HCT116 (cell line): ENCODE measurements around the gene CFAP57. TPM values are rescaled to one million over a fixed set of nuclear protein-coding genes. Genes with fewer than 3 reads are reported as not detected.

Experiments
- ATAC-seq: fragments of 200-7000 bp; cut with Tn5 transposase; 2 replicates; pipeline ENCODE4 v1.9.1; 2020; ENCODE audit warnings: mild to moderate bottlenecking, moderate library complexity
- BruUV-seq: library from RNA; stranded (reverse); fragments of 400-500 nt; replicated peaks from 2 replicates; lab custom pipeline; 2021; lab: Mats Ljungman, UMichigan
- CTCF ChIA-PET: fragments of 300-600 bp; sonication (Branson Sonifier 250); formaldehyde crosslinking; loops from one replicate; lab custom pipeline; 2021; ENCODE audit warnings: antibody characterized with exemption; lab: Charles Lee
- POLR2A ChIA-PET: fragments of 300-600, 350-600 bp; sonication (Branson Sonifier 250); formaldehyde crosslinking; loops from one replicate; lab custom pipeline; 2021; ENCODE audit warnings: antibody characterized with exemption; lab: Charles Lee
- RAD21 ChIA-PET, 2 experiments: fragments of 300-600 bp; sonication (Branson Sonifier 250); formaldehyde crosslinking; loops; one replicate each; lab custom pipeline; 2023; ENCODE audit warnings: low total read pairs in 2 of 2; ENCODE audit not compliant: uncharacterized antibody in 2 of 2, unreplicated experiment in 2 of 2, low non-redundant PET in 1 of 2; lab: Charles Lee
- DNase-seq: peaks from one replicate; pipeline ENCODE4 v3.0.0-alpha.2; 2010; ENCODE audit warnings: low read depth, low spot score
- H2AFZ ChIP-seq: fragments of 200-600 bp; shearing (Covaris generic), sonication (generic); 2 replicates; pipeline ENCODE4 v1.6.1; 2017; ENCODE audit warnings: low read depth, mixed run types, mixed read lengths, antibody characterized with exemption, low read length; ENCODE audit not compliant: poor library complexity, severe bottlenecking
- H3K27ac ChIP-seq: 2 replicates; pipeline ENCODE4 v1.5.1; 2012; ENCODE audit warnings: low read depth, low read length
- H3K27me3 ChIP-seq: fragments of 200-600 bp; sonication (generic); 2 replicates; pipeline ENCODE4 v1.6.1; 2016; ENCODE audit warnings: mixed run types, low read length, mixed read lengths; ENCODE audit not compliant: insufficient read depth
- H3K36me3 ChIP-seq, 2 experiments: fragments of 200-500 bp in 1 of 2; fragments of 200-600 bp in 1 of 2; sonication (Bioruptor generic) in 1 of 2; sonication (generic) in 1 of 2; 2 replicates each; pipeline versions ENCODE4 v1.5.1 to v1.6.1; 2014 to 2016; ENCODE audit warnings: low read length in 2 of 2, inconsistent platforms in 1 of 2, mixed read lengths in 1 of 2, mixed run types in 1 of 2; ENCODE audit not compliant: insufficient read depth in 2 of 2, control insufficient read depth in 1 of 2
- H3K4me1 ChIP-seq, 2 experiments: fragments of 200-600 bp in 1 of 2; sonication (generic) in 1 of 2; 2 replicates each; pipeline versions ENCODE4 v1.5.1 to v1.6.1; 2012 to 2017; ENCODE audit warnings: low read length in 2 of 2, inconsistent platforms in 1 of 2, mild to moderate bottlenecking in 1 of 2, mixed read lengths in 1 of 2, mixed run types in 1 of 2, moderate library complexity in 1 of 2; ENCODE audit not compliant: insufficient read depth in 2 of 2, control insufficient read depth in 1 of 2
- H3K4me2 ChIP-seq: fragments of 200-600 bp; sonication (generic); 2 replicates; pipeline ENCODE4 v1.6.1; 2017; ENCODE audit warnings: mixed run types, low read length, mixed read lengths
- H3K4me3 ChIP-seq, 2 experiments: fragments of 200-600 bp in 1 of 2; sonication (generic) in 1 of 2; replicated peaks in 1 of 2; 2 replicates each; pipeline ENCODE4 v1.5.1; 2011 to 2016; ENCODE audit warnings: low read length in 2 of 2, control low read depth in 1 of 2, low read depth in 1 of 2, mild to moderate bottlenecking in 1 of 2, mixed read lengths in 1 of 2, mixed run types in 1 of 2
- H3K79me2 ChIP-seq: fragments of 200-600 bp; sonication (generic); 2 replicates; pipeline ENCODE4 v1.6.1; 2017; ENCODE audit warnings: mild to moderate bottlenecking, mixed run types, low read length, moderate library complexity, mixed read lengths; ENCODE audit not compliant: insufficient read depth
- H3K9ac ChIP-seq: fragments of 200-600 bp; sonication (generic); 2 replicates; pipeline ENCODE4 v1.6.1; 2016; ENCODE audit warnings: low read length, mixed read lengths
- H3K9me2 ChIP-seq: fragments of 200-600 bp; sonication (generic), shearing (Covaris generic); 2 replicates; pipeline ENCODE4 v1.6.1; 2017; ENCODE audit warnings: mixed run types, mild to moderate bottlenecking, moderate library complexity; ENCODE audit not compliant: insufficient read depth
- H3K9me3 ChIP-seq, 2 experiments: fragments of 200-500 bp in 1 of 2; fragments of 200-600 bp in 1 of 2; sonication (Bioruptor generic) in 1 of 2; sonication (generic) in 1 of 2; 2 replicates each; pipeline ENCODE4 v1.6.1; 2014 to 2017; ENCODE audit warnings: low read length in 2 of 2, mixed read lengths in 2 of 2, inconsistent platforms in 1 of 2, low read depth in 1 of 2, mild to moderate bottlenecking in 1 of 2, mixed run types in 1 of 2, moderate library complexity in 1 of 2; ENCODE audit not compliant: control insufficient read depth in 1 of 2, insufficient read depth in 1 of 2
- H4K20me1 ChIP-seq: fragments of 200-600 bp; sonication (generic), shearing (Covaris generic); 2 replicates; pipeline ENCODE4 v1.6.1; 2017; ENCODE audit warnings: mixed run types, mild to moderate bottlenecking, moderate library complexity; ENCODE audit not compliant: insufficient read depth
- CBX3 ChIP-seq: IDR thresholded peaks from 2 replicates; pipeline ENCODE4 v1.6.1; 2012; ENCODE audit warnings: low read depth
- CEBPB ChIP-seq: IDR thresholded peaks from 2 replicates; pipeline ENCODE4 v1.6.1; 2012; ENCODE audit warnings: low read depth
- EZH2 ChIP-seq: fragments of 200-600 bp; sonication (generic); IDR thresholded peaks from 2 replicates; pipeline ENCODE4 v1.6.1; 2017; ENCODE audit warnings: antibody characterized with exemption, mixed run types
- EZH2phosphoT487 ChIP-seq: fragments of 200-600 bp; IDR thresholded peaks from 2 replicates; pipeline ENCODE4 v1.6.1; 2018; ENCODE audit warnings: antibody characterized with exemption, borderline replicate concordance
- FOSL1 ChIP-seq: IDR thresholded peaks from 2 replicates; pipeline ENCODE4 v1.6.1; 2012; ENCODE audit warnings: low read depth
- JUND ChIP-seq: IDR thresholded peaks from 2 replicates; pipeline ENCODE4 v1.6.1; 2012
- POLR2AphosphoS5 ChIP-seq: IDR thresholded peaks from 2 replicates; pipeline ENCODE4 v1.6.1; 2011; ENCODE audit warnings: mild to moderate bottlenecking, low read depth, low read length, moderate library complexity
- RAD21 ChIP-seq: IDR thresholded peaks from 2 replicates; pipeline ENCODE4 v1.6.1; 2012; ENCODE audit warnings: low read depth, mild to moderate bottlenecking
- REST ChIP-seq: IDR thresholded peaks from 2 replicates; pipeline ENCODE4 v1.6.1; 2012; ENCODE audit warnings: low read depth
- SIN3A ChIP-seq: IDR thresholded peaks from 2 replicates; pipeline ENCODE4 v1.6.1; 2012; ENCODE audit warnings: low read depth
- SP1 ChIP-seq: IDR thresholded peaks from 2 replicates; pipeline ENCODE4 v1.6.1; 2012; ENCODE audit warnings: low read depth
- SRF ChIP-seq: IDR thresholded peaks from 2 replicates; pipeline ENCODE4 v1.6.1; 2012; ENCODE audit warnings: low read depth
- YY1 ChIP-seq: IDR thresholded peaks from 2 replicates; pipeline ENCODE4 v1.6.1; 2011; ENCODE audit warnings: low read length, low read depth, moderate library complexity, mild to moderate bottlenecking; ENCODE audit not compliant: insufficient replicate concordance; ENCODE audit errors: extremely low read depth
- ZFX ChIP-seq: fragments of 450-650 bp; IDR thresholded peaks from 2 replicates; pipeline ENCODE4 v1.6.1; 2017
- intact Hi-C: fragments of 100-400 bp; cut with micrococcal nuclease; formaldehyde crosslinking; loops from 2 replicates; pipeline ENCODE4 v1.10.0; 2022
- total RNA-seq: library from RNA; stranded (reverse); gene quantifications from one replicate; pipeline ENCODE4 v1.2.1, GENCODE V29; 2021; ENCODE audit not compliant: unreplicated experiment
- TF ChIP-seq, protein P1 (sequence below): IDR thresholded peaks from 2 replicates; pipeline ENCODE4 v1.6.1; 2012
- TF ChIP-seq, protein P2 (sequence below), 3 experiments: fragments of 200-600 bp in 1 of 3; sonication (generic) in 1 of 3; IDR thresholded peaks in 2 of 3; conservative IDR thresholded peaks in 1 of 3; 2 replicates each; pipeline ENCODE4 v1.5.1; 2012 to 2017; ENCODE audit warnings: low read depth in 2 of 3, low read length in 2 of 3, antibody characterized with exemption in 1 of 3, borderline replicate concordance in 1 of 3, control low read depth in 1 of 3, mild to moderate bottlenecking in 1 of 3, mixed read lengths in 1 of 3, mixed run types in 1 of 3, moderate library complexity in 1 of 3; ENCODE audit not compliant: insufficient read depth in 1 of 3

CFAP57 gene
- total RNA-seq, 1 experiment from 2014 or later, result 0.49 TPM

DNA sequence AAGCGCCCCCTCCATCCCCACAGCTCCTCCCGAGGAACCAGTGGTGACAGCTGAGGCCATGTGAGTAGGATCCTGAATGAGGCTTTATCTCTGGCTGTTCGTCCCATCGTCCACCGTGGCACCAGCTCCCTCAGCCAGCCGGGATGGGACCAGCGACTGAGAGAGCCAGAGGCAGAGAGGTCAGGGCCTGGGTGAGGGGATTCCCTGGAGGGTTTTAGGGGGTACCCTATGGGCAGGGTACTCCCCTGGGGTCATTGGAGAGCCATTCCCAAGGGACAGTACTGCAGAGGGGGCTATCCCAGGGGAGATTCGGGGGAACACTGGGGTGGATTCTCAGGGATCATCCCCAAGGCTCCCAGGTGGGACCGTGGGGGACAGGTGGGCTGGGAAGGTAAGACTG lies 100.0 kb downstream of the CFAP57 start:
- ATAC-seq (no peak), DNase-seq (no peak)
- peaks cover 15 to 32% of the 10 kb centered on the region in 2 experiments for H3K4me1 ChIP-seq
- H3K4me2 ChIP-seq, result no peak overlapping the region
- H3K27me3 ChIP-seq, result no peaks in the 10 kb centered on the region
- no peaks in the 10 kb centered on the region for H3K36me3 ChIP-seq
- intact Hi-C loops, result no loop called here
- BruUV-seq, result no TSS peak
- no peak overlapping the region for H3K4me3 ChIP-seq
- CTCF ChIA-PET, result no interaction called here
- no peak overlapping the region for H2AFZ ChIP-seq
- H3K9me3 ChIP-seq, result no peaks in the 10 kb centered on the region
- no peak overlapping the region for H3K27ac ChIP-seq
- H3K9ac ChIP-seq, result no peak overlapping the region
- POLR2A ChIA-PET, result no interaction called here
- no peaks in the 10 kb centered on the region for H4K20me1 ChIP-seq
- RAD21 ChIA-PET, result no interaction called here
- no peaks in the 10 kb centered on the region for H3K9me2 ChIP-seq
- TF ChIP-seq REST (no peak), JUND (no peak), POLR2AphosphoS5 (no peak), SP1 (no peak), SIN3A (no peak), CEBPB (no peak), ZFX (no peak), FOSL1 (no peak), SRF (no peak), RAD21 (no peak), CBX3 (no peak), EZH2 (no peak), EZH2phosphoT487 (no peak), YY1 (no peak)
- TF ChIP-seq, protein P1, sequence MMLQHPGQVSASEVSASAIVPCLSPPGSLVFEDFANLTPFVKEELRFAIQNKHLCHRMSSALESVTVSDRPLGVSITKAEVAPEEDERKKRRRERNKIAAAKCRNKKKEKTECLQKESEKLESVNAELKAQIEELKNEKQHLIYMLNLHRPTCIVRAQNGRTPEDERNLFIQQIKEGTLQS, result no peak
- TF ChIP-seq, protein P2, sequence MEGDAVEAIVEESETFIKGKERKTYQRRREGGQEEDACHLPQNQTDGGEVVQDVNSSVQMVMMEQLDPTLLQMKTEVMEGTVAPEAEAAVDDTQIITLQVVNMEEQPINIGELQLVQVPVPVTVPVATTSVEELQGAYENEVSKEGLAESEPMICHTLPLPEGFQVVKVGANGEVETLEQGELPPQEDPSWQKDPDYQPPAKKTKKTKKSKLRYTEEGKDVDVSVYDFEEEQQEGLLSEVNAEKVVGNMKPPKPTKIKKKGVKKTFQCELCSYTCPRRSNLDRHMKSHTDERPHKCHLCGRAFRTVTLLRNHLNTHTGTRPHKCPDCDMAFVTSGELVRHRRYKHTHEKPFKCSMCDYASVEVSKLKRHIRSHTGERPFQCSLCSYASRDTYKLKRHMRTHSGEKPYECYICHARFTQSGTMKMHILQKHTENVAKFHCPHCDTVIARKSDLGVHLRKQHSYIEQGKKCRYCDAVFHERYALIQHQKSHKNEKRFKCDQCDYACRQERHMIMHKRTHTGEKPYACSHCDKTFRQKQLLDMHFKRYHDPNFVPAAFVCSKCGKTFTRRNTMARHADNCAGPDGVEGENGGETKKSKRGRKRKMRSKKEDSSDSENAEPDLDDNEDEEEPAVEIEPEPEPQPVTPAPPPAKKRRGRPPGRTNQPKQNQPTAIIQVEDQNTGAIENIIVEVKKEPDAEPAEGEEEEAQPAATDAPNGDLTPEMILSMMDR (IDR thresholded peaks at IDR 0.05 in 2 of 3, conservative IDR thresholded peaks at IDR 0.05 in 1 of 3; ENCODE audit: borderline replicate concordance in 1 of 3, insufficient read depth in 1 of 3, low read depth in 2 of 3, low read length in 2 of 3), result no peak
- H3K79me2 ChIP-seq, result no peaks in the 10 kb centered on the region
